GM18867 (cell line): ENCODE results near the gene ZNF106.

ENCODE experiments used
- ATAC-seq: cut with Tn5 transposase; IDR thresholded peaks from one replicate; pipeline ENCODE4 v1.9.1; 2021; ENCODE audit warnings: mild to moderate bottlenecking, moderate library complexity; ENCODE audit not compliant: unreplicated experiment

The ZNF106 gene

GRCh38 chr15:42409011-42409410, 81.9 kb downstream of the ZNF106 start:
- no peak for ATAC-seq

GRCh38 chr15:42408178-42408577, 82.8 kb downstream of the ZNF106 start:
- ATAC-seq: no peak

GRCh38 chr15:42405863-42406482, 85.0 kb downstream of the ZNF106 start:
- no peak for ATAC-seq

GRCh38 chr15:42404461-42405235, 86.3 kb downstream of the ZNF106 start:
- no peak for ATAC-seq

- ATAC-seq: no peak
Measured at GRCh38 chr15:42403389-42403788, 87.6 kb downstream of the ZNF106 start.

- ATAC-seq: no peak
Measured at GRCh38 chr15:42402455-42403205, 88.3 kb downstream of the ZNF106 start.

- ATAC-seq: no peak
Measured at GRCh38 chr15:42401544-42402454, 89.1 kb downstream of the ZNF106 start.

- no peak for ATAC-seq
Measured at GRCh38 chr15:42395838-42396237, 95.1 kb downstream of the ZNF106 start.

- no peak for ATAC-seq
Measured at GRCh38 chr15:42394106-42394505, 96.8 kb downstream of the ZNF106 start.

- no peak for ATAC-seq
Measured at GRCh38 chr15:42392309-42393024, 98.5 kb downstream of the ZNF106 start.

- ATAC-seq: no peak
Measured at GRCh38 chr15:42387603-42388002, 103.3 kb downstream of the ZNF106 start.

- no peak for ATAC-seq
Measured at GRCh38 chr15:42385980-42386700, 104.8 kb downstream of the ZNF106 start.

- ATAC-seq: no peak
Measured at GRCh38 chr15:42385206-42385979, 105.5 kb downstream of the ZNF106 start.

GRCh38 chr15:42384597-42384996, 106.3 kb downstream of the ZNF106 start:
- ATAC-seq: no peak

- no peak for ATAC-seq
Measured at GRCh38 chr15:42378011-42378410, 112.9 kb downstream of the ZNF106 start.

GRCh38 chr15:42375941-42376340, 115.0 kb downstream of the ZNF106 start:
- no peak for ATAC-seq

GRCh38 chr15:42375252-42375651, 115.7 kb downstream of the ZNF106 start:
- ATAC-seq: no peak

GRCh38 chr15:42374810-42375209, 116.1 kb downstream of the ZNF106 start:
- ATAC-seq: no peak

GRCh38 chr15:42373936-42374335, 117.0 kb downstream of the ZNF106 start:
- ATAC-seq: no peak
